Measurements from ENCODE around the gene ACAN.
A peak's percentile ranks its signal among the peaks of the same experiment; 100 is the strongest.

Gene ACAN

DNA sequence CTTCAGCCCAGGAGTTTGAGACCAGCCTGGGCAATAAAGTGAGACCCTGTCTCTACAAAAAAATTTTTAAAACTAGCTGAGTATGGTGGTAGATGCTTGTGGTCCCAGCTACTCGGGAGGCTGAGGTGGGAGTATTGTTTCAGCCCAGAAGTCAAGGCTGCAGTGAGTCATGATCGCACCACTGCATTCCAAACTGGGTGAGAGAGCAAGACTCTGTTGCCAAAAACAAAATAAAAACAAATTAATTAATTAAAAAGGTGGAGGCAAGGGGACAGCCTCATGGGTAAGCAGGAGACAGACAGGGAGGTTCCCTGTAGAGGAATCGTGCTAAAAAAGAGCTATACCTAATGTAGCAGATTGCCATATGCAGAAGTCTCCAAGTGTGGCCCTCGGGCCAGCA is 79.5 kb downstream of the ACAN start:
- Mint-ChIP-seq H3K36me3 (no peaks in the 10 kb centered on the region), H3K4me1 (no peaks in the 10 kb centered on the region), H3K27me3 (no peaks in the 10 kb centered on the region), H3K27ac (no peak overlapping the region), H3K9me3 (no peaks in the 10 kb centered on the region), H3K4me3 (no peak overlapping the region)
- DNase-seq (ENCODE audit: low spot score in 2 of 2), result no peak
- no peak for ATAC-seq (ENCODE audit: low read depth)

DNA sequence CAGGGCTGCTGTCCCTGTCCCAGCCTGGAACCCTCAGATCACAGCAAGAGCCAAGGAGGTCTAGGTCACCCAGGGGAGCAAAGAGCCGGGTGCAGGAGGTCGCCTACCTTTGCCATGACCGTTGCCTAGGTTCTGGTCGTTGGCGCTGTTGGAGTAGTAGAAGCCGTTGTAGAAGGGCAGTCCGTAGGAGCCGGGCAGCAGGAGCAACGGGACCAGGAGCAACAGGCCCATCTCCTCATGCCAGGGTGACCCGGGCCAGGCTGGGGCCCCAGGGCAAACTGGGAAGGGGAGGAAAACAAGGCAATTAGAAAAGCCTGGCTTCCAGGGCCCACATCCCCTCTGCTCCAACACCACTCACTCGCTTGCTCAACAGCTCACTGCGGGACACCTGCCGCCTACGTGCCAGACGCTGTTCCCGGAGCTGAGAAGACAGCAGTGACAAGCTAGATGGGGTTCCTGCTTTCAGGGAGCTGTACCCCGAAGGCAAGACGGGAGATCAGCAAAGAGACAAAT is 83.9 kb downstream of the ACAN start:
- Mint-ChIP-seq H3K27me3 (no peaks in the 10 kb centered on the region), H3K9me3 (no peaks in the 10 kb centered on the region), H3K4me1 (no peaks in the 10 kb centered on the region), H3K36me3 (no peaks in the 10 kb centered on the region), H3K4me3 (no peak overlapping the region), H3K27ac (no peak overlapping the region)
- ATAC-seq (ENCODE audit: low read depth) (no peak), DNase-seq (ENCODE audit: low spot score in 2 of 2) (no peak)

- DNase-seq (ENCODE audit: low spot score in 2 of 2) (no peak), ATAC-seq (ENCODE audit: low read depth) (no peak)
- H3K4me3 Mint-ChIP-seq, result no peak overlapping the region
- H3K9me3 Mint-ChIP-seq, result no peaks in the 10 kb centered on the region
- H3K27ac Mint-ChIP-seq, result no peak overlapping the region
- no peaks in the 10 kb centered on the region for H3K36me3 Mint-ChIP-seq
- no peaks in the 10 kb centered on the region for H3K4me1 Mint-ChIP-seq
- H3K27me3 Mint-ChIP-seq, result peaks cover under 1% of the 10 kb centered on the region
These were observed 85.5 kb downstream of the ACAN start for GRCh38 chr15:88888719-88889118.

GRCh38 chr15:88890495-88890894 is 87.3 kb downstream of the ACAN start:
- Mint-ChIP-seq H3K27me3 (peaks cover 5% of the 10 kb centered on the region), H3K36me3 (no peaks in the 10 kb centered on the region), H3K27ac (no peak overlapping the region), H3K4me1 (peaks cover 3% of the 10 kb centered on the region), H3K4me3 (no peak overlapping the region), H3K9me3 (no peaks in the 10 kb centered on the region)
- ATAC-seq (ENCODE audit: low read depth) (no peak), DNase-seq (ENCODE audit: low spot score in 2 of 2) (no peak)

DNA sequence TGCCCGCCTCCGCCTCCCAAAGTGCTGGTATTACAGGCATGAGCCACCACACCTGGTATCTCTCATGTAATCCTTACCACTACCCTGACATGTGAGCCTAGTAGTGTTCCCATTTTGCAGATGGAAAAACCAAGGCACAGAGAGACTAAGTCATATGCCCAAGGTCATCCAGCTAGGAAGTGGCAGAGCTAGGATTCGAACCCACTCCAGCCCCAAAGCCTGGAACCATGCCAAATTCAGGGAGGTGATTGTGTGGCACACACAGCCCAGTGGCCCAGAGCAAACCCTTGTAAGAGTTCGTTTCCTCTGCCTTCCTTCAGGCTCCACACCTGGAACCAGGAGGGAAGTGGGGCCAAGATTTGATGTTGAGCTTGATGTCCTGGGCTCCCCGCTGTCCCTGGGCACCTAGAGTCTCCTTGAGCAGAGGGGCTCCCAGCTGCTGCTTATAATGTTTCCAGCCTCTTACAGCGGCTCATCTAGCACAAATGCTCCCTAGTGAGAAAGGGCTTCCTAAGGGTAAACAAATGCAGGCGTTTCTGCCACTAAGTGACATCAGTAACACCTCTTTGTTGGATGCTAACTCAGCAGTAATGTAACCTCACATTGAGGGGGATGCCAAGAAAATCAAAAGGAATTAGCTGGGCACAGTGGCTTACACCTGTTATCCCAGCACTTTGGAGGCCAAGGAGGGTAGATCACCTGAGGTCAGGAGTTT is 88.5 kb downstream of the ACAN start:
- Mint-ChIP-seq H3K27me3 (peaks cover 8% of the 10 kb centered on the region), H3K4me1 (peaks cover 5% of the 10 kb centered on the region), H3K4me3 (no peak overlapping the region), H3K9me3 (no peaks in the 10 kb centered on the region), H3K36me3 (no peaks in the 10 kb centered on the region), H3K27ac (no peak overlapping the region)
- DNase-seq (ENCODE audit: low spot score in 2 of 2) (no peak), ATAC-seq (ENCODE audit: low read depth) (no peak)

- ATAC-seq (ENCODE audit: low read depth), result peak; percentile 73
- H3K4me1 Mint-ChIP-seq, result peaks cover 5% of the 10 kb centered on the region
- H3K9me3 Mint-ChIP-seq, result no peaks in the 10 kb centered on the region
- peaks cover 8% of the 10 kb centered on the region for H3K27me3 Mint-ChIP-seq
- H3K4me3 Mint-ChIP-seq, result peak overlapping the region; percentile 76
- DNase-seq (ENCODE audit: low spot score in 2 of 2), result peak; percentile 59 to 71
- H3K27ac Mint-ChIP-seq, result no peak overlapping the region
- no peaks in the 10 kb centered on the region for H3K36me3 Mint-ChIP-seq
These were observed 91.1 kb downstream of the ACAN start for GRCh38 chr15:88894348-88894818.

- no peaks in the 10 kb centered on the region for H3K36me3 Mint-ChIP-seq
- H3K4me1 Mint-ChIP-seq, result peaks cover 5% of the 10 kb centered on the region
- H3K9me3 Mint-ChIP-seq, result no peaks in the 10 kb centered on the region
- H3K27me3 Mint-ChIP-seq, result peaks cover 8% of the 10 kb centered on the region
- DNase-seq (ENCODE audit: low spot score in 2 of 2) (peak in 1 of 2 donors; percentile 31), ATAC-seq (ENCODE audit: low read depth) (peak; percentile 40)
- peak within 1 kb of the TSS; percentile 83 for H3K4me3 Mint-ChIP-seq
- peak within 1 kb of the TSS; percentile 10 for H3K27ac Mint-ChIP-seq
These were observed 91.9 kb downstream of the ACAN start, which contains the start of gene HAPLN3 for GRCh38 chr15:88894819-88895767. HAPLN3 (minus strand) TSS chr15:88895544; CDS start chr15:88887298, 8,246 bp downstream.

- no peaks in the 10 kb centered on the region for H3K36me3 Mint-ChIP-seq
- H3K27me3 Mint-ChIP-seq, result peaks cover 12% of the 10 kb centered on the region
- H3K4me3 Mint-ChIP-seq, result no peak overlapping the region
- ATAC-seq (ENCODE audit: low read depth), result no peak
- H3K9me3 Mint-ChIP-seq, result peaks cover 1% of the 10 kb centered on the region
- no peak overlapping the region for H3K27ac Mint-ChIP-seq
- H3K4me1 Mint-ChIP-seq, result peaks cover 8% of the 10 kb centered on the region
- no peak for DNase-seq (ENCODE audit: low spot score in 2 of 2)
These were observed 93.2 kb downstream of the ACAN start for GRCh38 chr15:88896333-88897033.

DNA sequence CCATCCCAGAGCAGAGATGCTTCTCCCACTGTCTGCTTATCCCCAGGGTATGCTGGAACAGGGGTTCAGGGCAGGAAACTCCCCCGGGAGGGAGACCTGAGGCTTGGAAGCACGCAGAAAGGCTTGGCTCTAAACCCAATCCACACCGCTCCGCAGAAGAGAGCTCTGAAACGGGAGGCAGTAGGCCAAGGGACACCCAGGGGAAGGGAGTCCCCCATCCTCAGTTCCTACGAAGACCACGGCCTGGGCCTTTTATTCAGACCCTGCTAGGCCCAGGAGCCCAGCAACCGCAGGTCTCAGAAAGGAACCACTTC is 93.9 kb downstream of the ACAN start:
- no peak for ATAC-seq (ENCODE audit: low read depth)
- peaks cover 8% of the 10 kb centered on the region for H3K4me1 Mint-ChIP-seq

GRCh38 chr15:88897456-88898194 is 94.4 kb downstream of the ACAN start:
- DNase-seq (ENCODE audit: low spot score in 2 of 2) (no peak), ATAC-seq (ENCODE audit: low read depth) (peak; percentile 62)
- Mint-ChIP-seq H3K4me3 (no peak overlapping the region), H3K27me3 (peaks cover 13% of the 10 kb centered on the region), H3K36me3 (no peaks in the 10 kb centered on the region), H3K4me1 (peaks cover 8% of the 10 kb centered on the region), H3K9me3 (peaks cover 1% of the 10 kb centered on the region), H3K27ac (no peak overlapping the region)

More for the DNA sequence above, 93.9 kb downstream of the ACAN start:
- H3K9me3 Mint-ChIP-seq, result peaks cover 1% of the 10 kb centered on the region
- no peak overlapping the region for H3K4me3 Mint-ChIP-seq
- H3K36me3 Mint-ChIP-seq, result no peaks in the 10 kb centered on the region
- no peak overlapping the region for H3K27ac Mint-ChIP-seq
- H3K27me3 Mint-ChIP-seq, result peaks cover 13% of the 10 kb centered on the region
- no peak for DNase-seq (ENCODE audit: low spot score in 2 of 2)

GRCh38 chr15:88898736-88899135 is 95.5 kb downstream of the ACAN start:
- H3K4me1 Mint-ChIP-seq, result peaks cover 8% of the 10 kb centered on the region
- no peak for DNase-seq (ENCODE audit: low spot score in 2 of 2)
- H3K27me3 Mint-ChIP-seq, result peaks cover 13% of the 10 kb centered on the region
- no peak for ATAC-seq (ENCODE audit: low read depth)
- no peak overlapping the region for H3K4me3 Mint-ChIP-seq
- no peak overlapping the region for H3K27ac Mint-ChIP-seq
- H3K36me3 Mint-ChIP-seq, result no peaks in the 10 kb centered on the region
- peaks cover 1% of the 10 kb centered on the region for H3K9me3 Mint-ChIP-seq

- no peak overlapping the region for H3K27ac Mint-ChIP-seq
- DNase-seq (ENCODE audit: low spot score in 2 of 2) (no peak), ATAC-seq (ENCODE audit: low read depth) (no peak)
- peaks cover 8% of the 10 kb centered on the region for H3K4me1 Mint-ChIP-seq
- no peak overlapping the region for H3K4me3 Mint-ChIP-seq
- peaks cover 11% of the 10 kb centered on the region for H3K27me3 Mint-ChIP-seq
- peaks cover 1% of the 10 kb centered on the region for H3K9me3 Mint-ChIP-seq
- no peaks in the 10 kb centered on the region for H3K36me3 Mint-ChIP-seq
These were observed 96.0 kb downstream of the ACAN start for GRCh38 chr15:88899251-88899650.

DNA sequence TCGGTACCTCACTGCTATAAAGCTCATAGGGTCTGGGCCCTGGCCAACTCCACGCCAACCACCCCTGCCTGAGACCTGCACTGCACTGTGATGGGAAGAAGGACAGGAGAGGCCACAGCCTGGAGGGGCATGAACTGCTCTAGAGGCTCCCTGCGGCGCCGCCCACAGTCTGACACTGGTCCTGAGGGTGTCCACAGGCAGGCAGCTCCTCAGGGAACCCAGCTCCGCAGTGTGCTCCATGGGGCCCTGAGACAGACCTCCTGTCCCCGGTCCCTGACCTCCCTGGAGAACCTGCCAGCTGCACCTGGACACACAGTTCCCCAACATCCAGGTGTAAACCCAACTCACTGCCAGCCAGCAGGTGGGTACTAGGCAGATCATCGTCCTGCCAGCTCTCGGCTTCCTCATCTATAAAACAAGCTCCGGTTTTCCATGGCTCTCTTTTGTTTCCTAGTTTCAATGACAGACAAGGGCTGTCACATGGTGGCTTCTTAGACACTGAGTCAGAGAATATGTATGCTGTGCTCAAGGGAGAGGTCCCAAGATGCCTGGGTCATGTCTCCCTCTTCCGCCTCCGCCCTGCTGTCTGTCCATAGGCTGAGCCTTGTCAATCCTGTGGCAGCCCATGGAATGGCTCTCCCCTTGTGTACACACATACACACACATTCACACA is 97.2 kb downstream of the ACAN start:
- Mint-ChIP-seq H3K27me3 (peaks cover 9% of the 10 kb centered on the region), H3K36me3 (no peaks in the 10 kb centered on the region), H3K9me3 (peaks cover 1% of the 10 kb centered on the region), H3K4me1 (peaks cover 11% of the 10 kb centered on the region), H3K4me3 (no peak overlapping the region), H3K27ac (no peak overlapping the region)
- no peak for ATAC-seq (ENCODE audit: low read depth)
- no peak for DNase-seq (ENCODE audit: low spot score in 2 of 2)

All from memory B cell (primary cell).